Measurements from ENCODE around the gene TMOD1. TPM values are rescaled to one million over a fixed set of nuclear protein-coding genes. Genes with fewer than 3 reads are reported as not detected.

The TMOD1 gene
- total RNA-seq, 4 donors from 2014 or later, result 1.8 to 4.9 (median 2.9) TPM

GRCh38 chr9:97479496-97480159 lies 21.8 kb upstream of the TMOD1 start:
- DNase-seq (ENCODE audit: low spot score in 2 of 2), result no peak
- no peak overlapping the region for H3K4me3 ChIP-seq (ENCODE audit: low read depth, poor library complexity, severe bottlenecking)
- TF ChIP-seq POLR2A (IDR thresholded peaks at IDR 0.05) (no peak), CTCF (IDR thresholded peaks at IDR 0.05) (no peak)
- WGBS, 2 donors, result 73 to 76% methylated on average over 5 of the region's 5 CpGs
- intact Hi-C loops (cut with DNase I; ENCODE audit: low total_unique reads), result no loop called here

GRCh38 chr9:97480174-97480573 lies 21.3 kb upstream of the TMOD1 start:
- WGBS, 2 donors, result 54 to 58% methylated on average over 1 of the region's 1 CpG
- H3K4me3 ChIP-seq (ENCODE audit: low read depth, poor library complexity, severe bottlenecking), result no peak overlapping the region
- no peak for DNase-seq (ENCODE audit: low spot score in 2 of 2)
- no peak for TF ChIP-seq CTCF (IDR thresholded peaks at IDR 0.05)
- no peak for TF ChIP-seq POLR2A (IDR thresholded peaks at IDR 0.05)
- intact Hi-C loops (cut with DNase I; ENCODE audit: low total_unique reads), result no loop called here

DNA sequence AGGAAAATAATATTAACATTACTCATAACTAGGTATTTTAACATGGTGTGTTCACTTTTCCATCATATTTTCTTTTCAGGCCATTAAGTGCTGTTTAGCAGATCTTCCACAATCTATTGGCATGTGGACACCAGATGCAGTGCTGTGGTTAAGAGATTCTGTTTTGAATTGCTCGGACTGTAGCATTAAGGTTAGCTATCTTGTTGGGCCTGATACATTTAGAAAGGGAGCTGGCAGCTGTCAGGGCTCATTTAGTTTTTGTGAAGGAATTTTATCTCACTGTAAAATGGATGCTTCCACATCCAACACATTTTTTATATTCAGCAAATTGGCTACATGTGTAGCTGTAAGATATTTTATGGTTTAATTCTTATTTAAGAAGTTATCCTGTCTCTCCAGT lies 20.7 kb upstream of the TMOD1 start:
- no peak overlapping the region for H3K4me3 ChIP-seq (ENCODE audit: low read depth, poor library complexity, severe bottlenecking)
- TF ChIP-seq POLR2A (IDR thresholded peaks at IDR 0.05) (no peak), CTCF (IDR thresholded peaks at IDR 0.05) (no peak)
- WGBS, 2 donors, result 90 to 96% methylated on average over 1 of the region's 1 CpG
- intact Hi-C loops (cut with DNase I; ENCODE audit: low total_unique reads), result no loop called here
- DNase-seq (ENCODE audit: low spot score in 2 of 2), result no peak

DNA sequence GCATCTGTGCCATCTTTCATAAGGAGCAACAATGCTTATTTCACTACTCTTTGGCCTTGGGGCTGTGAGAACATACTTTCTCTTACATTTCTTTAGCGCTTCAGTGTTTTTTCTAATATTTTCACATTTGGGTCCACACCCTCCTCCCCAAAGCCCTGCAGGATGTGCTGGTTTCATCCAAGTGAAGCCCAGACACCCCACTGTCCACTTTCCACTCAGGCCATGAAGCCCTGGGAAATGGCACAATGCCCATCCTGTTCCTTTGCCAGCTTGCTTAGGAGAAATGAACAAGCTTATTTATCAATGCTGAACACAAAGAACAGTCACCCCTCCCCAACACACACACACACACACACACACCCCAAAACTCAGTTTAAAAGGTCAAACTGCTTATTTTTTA lies 17.3 kb upstream of the TMOD1 start:
- WGBS, 2 donors, result 89 to 95% methylated on average over 1 of the region's 1 CpG
- TF ChIP-seq POLR2A (IDR thresholded peaks at IDR 0.05) (no peak), CTCF (IDR thresholded peaks at IDR 0.05) (no peak)
- no peak overlapping the region for H3K4me3 ChIP-seq (ENCODE audit: low read depth, poor library complexity, severe bottlenecking)
- intact Hi-C loops (cut with DNase I; ENCODE audit: low total_unique reads), result no loop called here
- no peak for DNase-seq (ENCODE audit: low spot score in 2 of 2)

- no peak for DNase-seq (ENCODE audit: low spot score in 2 of 2)
- intact Hi-C loops (cut with DNase I; ENCODE audit: low total_unique reads), result no loop called here
- TF ChIP-seq POLR2A (IDR thresholded peaks at IDR 0.05) (no peak), CTCF (IDR thresholded peaks at IDR 0.05) (no peak)
- no peak overlapping the region for H3K4me3 ChIP-seq (ENCODE audit: low read depth, poor library complexity, severe bottlenecking)
- 87 to 92% methylated on average over 2 of the region's 2 CpGs for WGBS, 2 donors
Observed at GRCh38 chr9:97487107-97487506, 14.4 kb upstream of the TMOD1 start.

DNA sequence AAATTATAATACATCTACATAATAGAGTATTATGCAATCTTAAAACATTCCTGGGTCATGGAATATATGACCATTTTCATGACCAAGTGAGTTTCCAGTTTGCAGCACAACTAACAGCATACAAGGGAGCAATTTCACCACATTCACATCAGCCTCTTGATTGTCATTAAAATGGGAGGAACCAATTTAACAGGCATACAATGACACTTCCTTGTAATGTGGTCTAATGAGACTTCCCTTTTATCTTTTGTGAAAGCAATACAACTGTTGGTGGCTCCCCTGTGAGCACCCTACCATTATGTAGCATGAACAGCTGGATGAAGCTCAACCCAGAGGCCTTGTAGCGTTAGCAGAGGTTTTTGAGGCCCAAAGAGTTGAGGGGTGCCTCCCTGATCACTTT lies 13.6 kb upstream of the TMOD1 start:
- TF ChIP-seq POLR2A (IDR thresholded peaks at IDR 0.05) (no peak), CTCF (IDR thresholded peaks at IDR 0.05) (no peak)
- no peak overlapping the region for H3K4me3 ChIP-seq (ENCODE audit: low read depth, poor library complexity, severe bottlenecking)
- WGBS, 2 donors, result 87% methylated on average over 1 of the region's 1 CpG
- intact Hi-C loops (cut with DNase I; ENCODE audit: low total_unique reads), result no loop called here
- DNase-seq (ENCODE audit: low spot score in 2 of 2), result no peak
